ENCODE data around the gene PPFIBP1.
"Not testable (repeated sequence)": the region's sequence is repeated elsewhere in the genome, so short reads cannot be mapped to it uniquely, and the experiment has no call there.

Gene PPFIBP1

GRCh38 chr12:27589419-27589818 is 65.4 kb downstream of the PPFIBP1 start:
- Histone ChIP-seq H3K4me3 (ENCODE audit: low read depth, low read length) (no peak overlapping the region), H2AFZ (no peak overlapping the region), H3K79me2 (peaks cover 3% of the 10 kb centered on the region), H3K36me3 (ENCODE audit: control insufficient read depth, insufficient read depth, low read length) (no peaks in the 10 kb centered on the region), H3K27ac (no peak overlapping the region), H3K9me3 (ENCODE audit: control insufficient read depth, low read length) (no peaks in the 10 kb centered on the region), H3K4me2 (ENCODE audit: low read length) (no peak overlapping the region), H3K9ac (no peak overlapping the region), H3K4me1 (peaks cover 5% of the 10 kb centered on the region), H3K27me3 (ENCODE audit: control insufficient read depth, insufficient read depth, low read length) (no peaks in the 10 kb centered on the region)
- TF ChIP-seq, protein P1, sequence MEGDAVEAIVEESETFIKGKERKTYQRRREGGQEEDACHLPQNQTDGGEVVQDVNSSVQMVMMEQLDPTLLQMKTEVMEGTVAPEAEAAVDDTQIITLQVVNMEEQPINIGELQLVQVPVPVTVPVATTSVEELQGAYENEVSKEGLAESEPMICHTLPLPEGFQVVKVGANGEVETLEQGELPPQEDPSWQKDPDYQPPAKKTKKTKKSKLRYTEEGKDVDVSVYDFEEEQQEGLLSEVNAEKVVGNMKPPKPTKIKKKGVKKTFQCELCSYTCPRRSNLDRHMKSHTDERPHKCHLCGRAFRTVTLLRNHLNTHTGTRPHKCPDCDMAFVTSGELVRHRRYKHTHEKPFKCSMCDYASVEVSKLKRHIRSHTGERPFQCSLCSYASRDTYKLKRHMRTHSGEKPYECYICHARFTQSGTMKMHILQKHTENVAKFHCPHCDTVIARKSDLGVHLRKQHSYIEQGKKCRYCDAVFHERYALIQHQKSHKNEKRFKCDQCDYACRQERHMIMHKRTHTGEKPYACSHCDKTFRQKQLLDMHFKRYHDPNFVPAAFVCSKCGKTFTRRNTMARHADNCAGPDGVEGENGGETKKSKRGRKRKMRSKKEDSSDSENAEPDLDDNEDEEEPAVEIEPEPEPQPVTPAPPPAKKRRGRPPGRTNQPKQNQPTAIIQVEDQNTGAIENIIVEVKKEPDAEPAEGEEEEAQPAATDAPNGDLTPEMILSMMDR (IDR thresholded peaks at IDR 0.05) = no peak

DNA sequence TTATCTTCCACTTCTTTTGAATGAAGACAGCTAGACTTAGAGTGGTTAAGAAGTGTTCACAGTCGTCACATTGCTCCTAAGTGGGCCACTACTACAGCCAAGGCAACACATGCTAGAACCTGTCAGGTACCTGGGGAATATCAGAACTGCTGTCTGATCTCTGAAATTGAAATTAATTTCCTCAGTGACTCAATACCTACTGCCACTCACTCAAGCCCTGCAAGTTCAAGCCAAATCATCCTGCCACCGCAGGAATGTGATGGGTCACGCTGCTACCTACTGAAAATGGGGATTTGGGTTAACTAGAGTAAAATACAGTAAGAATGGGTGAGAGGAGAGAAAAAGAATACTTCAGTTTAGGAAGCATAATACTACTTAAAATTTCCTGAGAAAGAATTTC is 67.7 kb downstream of the PPFIBP1 start:
- H3K4me3 ChIP-seq (ENCODE audit: low read depth, low read length); H3K27me3 ChIP-seq (ENCODE audit: control insufficient read depth, insufficient read depth, low read length); H3K4me2 ChIP-seq (ENCODE audit: low read length); H2AFZ ChIP-seq; H3K4me1 ChIP-seq; H3K36me3 ChIP-seq (ENCODE audit: control insufficient read depth, insufficient read depth, low read length); H3K9me3 ChIP-seq (ENCODE audit: control insufficient read depth, low read length); H3K79me2 ChIP-seq; H3K27ac ChIP-seq; H3K9ac ChIP-seq: not testable (repeated sequence)

- Histone ChIP-seq H3K4me1 (peaks cover 5% of the 10 kb centered on the region), H2AFZ (no peak overlapping the region), H3K9me3 (ENCODE audit: control insufficient read depth, low read length) (no peaks in the 10 kb centered on the region), H3K79me2 (peaks cover 3% of the 10 kb centered on the region), H3K9ac (no peak overlapping the region), H3K4me3 (ENCODE audit: low read depth, low read length) (no peak overlapping the region), H3K27ac (peak overlapping the region; percentile 25), H3K4me2 (ENCODE audit: low read length) (no peak overlapping the region), H3K27me3 (ENCODE audit: control insufficient read depth, insufficient read depth, low read length) (no peaks in the 10 kb centered on the region), H3K36me3 (ENCODE audit: control insufficient read depth, insufficient read depth, low read length) (no peaks in the 10 kb centered on the region)
- TF ChIP-seq, protein P1 (IDR thresholded peaks at IDR 0.05) = no peak
Measured at GRCh38 chr12:27592548-27592947, 68.5 kb downstream of the PPFIBP1 start.

DNA sequence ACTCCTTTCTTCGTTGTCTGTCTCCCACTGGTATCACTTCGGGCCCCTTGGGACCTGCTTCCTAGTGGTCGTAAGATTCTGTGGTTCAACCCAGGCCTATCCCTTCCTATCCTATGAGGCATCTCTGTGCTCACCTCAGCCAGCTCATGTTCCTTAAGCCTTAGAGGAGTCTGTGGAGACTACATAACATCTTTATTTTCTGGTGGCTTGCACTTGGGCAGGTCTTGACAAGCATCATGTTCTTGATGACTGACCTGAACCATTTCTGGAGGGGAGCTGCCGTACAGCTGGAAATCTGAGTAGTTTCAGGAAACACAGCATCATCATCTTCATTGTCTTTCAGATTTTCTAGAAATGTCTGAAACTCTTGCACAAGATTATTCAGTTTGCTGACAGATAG is 69.3 kb downstream of the PPFIBP1 start:
- Histone ChIP-seq H3K36me3 (ENCODE audit: control insufficient read depth, insufficient read depth, low read length) (no peaks in the 10 kb centered on the region), H3K79me2 (peaks cover 8% of the 10 kb centered on the region), H3K27me3 (ENCODE audit: control insufficient read depth, insufficient read depth, low read length) (no peaks in the 10 kb centered on the region), H3K9ac (no peak overlapping the region), H3K27ac (peak overlapping the region; percentile 20), H3K4me2 (ENCODE audit: low read length) (no peak overlapping the region), H2AFZ (no peak overlapping the region), H3K9me3 (ENCODE audit: control insufficient read depth, low read length) (no peaks in the 10 kb centered on the region), H3K4me1 (peaks cover 5% of the 10 kb centered on the region), H3K4me3 (ENCODE audit: low read depth, low read length) (no peak overlapping the region)
- TF ChIP-seq, protein P1 (IDR thresholded peaks at IDR 0.05) = no peak

DNA sequence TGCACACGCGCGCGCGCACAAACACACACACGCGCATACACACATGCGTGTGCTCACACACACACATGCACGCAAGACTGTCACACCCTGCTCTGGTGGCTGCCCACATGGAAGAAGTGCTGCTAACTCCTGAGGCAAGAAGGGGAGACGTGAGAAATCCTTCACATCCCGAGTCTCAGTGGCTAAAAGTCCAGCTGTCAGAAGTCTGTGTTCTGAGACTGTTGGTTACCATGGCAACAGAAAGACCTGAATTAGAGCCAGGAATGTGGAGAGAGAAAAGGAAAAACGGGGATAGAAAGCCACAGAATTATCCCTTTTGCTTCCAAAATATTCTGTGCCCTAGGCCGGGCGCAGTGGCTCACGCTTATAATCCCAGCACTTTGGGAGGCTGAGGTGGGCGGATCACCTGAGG is 71.2 kb downstream of the PPFIBP1 start:
- Histone ChIP-seq H3K4me2 (ENCODE audit: low read length) (no peak overlapping the region), H2AFZ (no peak overlapping the region), H3K9me3 (ENCODE audit: control insufficient read depth, low read length) (no peaks in the 10 kb centered on the region), H3K9ac (no peak overlapping the region), H3K27me3 (ENCODE audit: control insufficient read depth, insufficient read depth, low read length) (no peaks in the 10 kb centered on the region), H3K4me3 (ENCODE audit: low read depth, low read length) (no peak overlapping the region), H3K79me2 (peaks cover 8% of the 10 kb centered on the region), H3K36me3 (ENCODE audit: control insufficient read depth, insufficient read depth, low read length) (no peaks in the 10 kb centered on the region), H3K27ac (no peak overlapping the region), H3K4me1 (no peaks in the 10 kb centered on the region)
- TF ChIP-seq, protein P1 (IDR thresholded peaks at IDR 0.05) = no peak

GRCh38 chr12:27598866-27599265 is 74.9 kb downstream of the PPFIBP1 start:
- not testable (repeated sequence) for H3K4me2 ChIP-seq (ENCODE audit: low read length); H3K9ac ChIP-seq; H3K36me3 ChIP-seq (ENCODE audit: control insufficient read depth, insufficient read depth, low read length); H3K4me3 ChIP-seq (ENCODE audit: low read depth, low read length); H2AFZ ChIP-seq; H3K79me2 ChIP-seq; H3K27me3 ChIP-seq (ENCODE audit: control insufficient read depth, insufficient read depth, low read length); H3K9me3 ChIP-seq (ENCODE audit: control insufficient read depth, low read length); H3K27ac ChIP-seq; H3K4me1 ChIP-seq

- not testable (repeated sequence) for H3K9ac ChIP-seq; H3K4me2 ChIP-seq (ENCODE audit: low read length); H3K79me2 ChIP-seq; H3K4me1 ChIP-seq; H3K27ac ChIP-seq; H3K9me3 ChIP-seq (ENCODE audit: control insufficient read depth, low read length); H3K4me3 ChIP-seq (ENCODE audit: low read depth, low read length); H2AFZ ChIP-seq; H3K27me3 ChIP-seq (ENCODE audit: control insufficient read depth, insufficient read depth, low read length); H3K36me3 ChIP-seq (ENCODE audit: control insufficient read depth, insufficient read depth, low read length)
Measured at GRCh38 chr12:27601056-27601828, 77.2 kb downstream of the PPFIBP1 start.
